Activated CD8-positive, alpha-beta memory T cell treated with anti-CD3 and anti-CD28 coated beads for 36 hours (primary cell): ENCODE data around the gene LAIR1. TPM values are rescaled to one million over a fixed set of nuclear protein-coding genes. Genes with fewer than 3 reads are reported as not detected.

Experiments
- CTCF ChIA-PET: fragments of 350-600 bp; sonication (Branson Sonifier 250); formaldehyde crosslinking; loops from one replicate; lab custom pipeline; 2021; ENCODE audit warnings: antibody characterized with exemption; lab: Charles Lee
- POLR2A ChIA-PET: fragments of 350-600 bp; sonication (Branson Sonifier 250); formaldehyde crosslinking; loops from one replicate; lab custom pipeline; 2021; ENCODE audit warnings: antibody characterized with exemption; lab: Charles Lee
- total RNA-seq, 2 experiments: library from RNA; stranded (reverse); gene quantifications; one replicate each; pipeline ENCODE4 v1.2.3, GENCODE V29; 2021

LAIR1 gene, protein sequence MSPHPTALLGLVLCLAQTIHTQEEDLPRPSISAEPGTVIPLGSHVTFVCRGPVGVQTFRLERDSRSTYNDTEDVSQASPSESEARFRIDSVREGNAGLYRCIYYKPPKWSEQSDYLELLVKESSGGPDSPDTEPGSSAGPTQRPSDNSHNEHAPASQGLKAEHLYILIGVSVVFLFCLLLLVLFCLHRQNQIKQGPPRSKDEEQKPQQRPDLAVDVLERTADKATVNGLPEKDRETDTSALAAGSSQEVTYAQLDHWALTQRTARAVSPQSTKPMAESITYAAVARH
- total RNA-seq: 1 to 10 TPM; 7.4 to 9.3 TPM

DNA sequence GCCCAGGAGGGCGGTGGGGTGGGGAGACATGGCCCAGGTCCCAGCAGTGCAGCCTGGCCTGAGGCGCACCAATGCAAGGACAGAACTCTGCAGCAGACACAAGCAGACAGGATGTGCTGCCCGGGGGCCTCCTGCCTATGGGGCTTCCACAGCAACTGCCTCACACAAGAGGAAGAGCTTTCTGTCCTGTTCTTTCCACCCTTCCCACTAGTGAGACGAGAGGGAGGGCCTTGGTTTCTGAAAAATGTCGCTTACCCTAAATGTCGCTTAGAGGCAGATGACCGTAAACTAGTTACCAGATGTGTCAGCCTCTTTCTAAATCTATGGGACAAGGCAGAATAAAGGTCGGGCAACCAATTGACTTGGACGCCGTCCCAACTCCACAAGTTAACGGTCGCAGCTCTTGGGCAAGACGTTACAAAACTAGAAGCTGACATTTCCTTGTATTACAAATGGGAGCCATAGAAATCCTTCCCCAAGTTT, at the start of gene LAIR1:
LAIR1 (minus strand) TSS at position 157 of the 483 bp plus-strand sequence; CDS start at position 30, 127 bp downstream.
- CTCF ChIA-PET: interaction anchor here (0.6 to 1.3 kb wide), 4 partner anchors 10 to 967 kb away, joined by 3 to 4 read pairs (median 3); no protein-coding TSS in a partner anchor
- POLR2A ChIA-PET: interaction anchor here (1.4 kb wide), 1 partner anchor 24 kb away, joined by 5 read pairs; no protein-coding TSS in a partner anchor

GRCh38 chr19:54414156-54414555, 49.4 kb upstream of the LAIR1 start:
- CTCF ChIA-PET: no interaction called here
- POLR2A ChIA-PET: no interaction called here

DNA sequence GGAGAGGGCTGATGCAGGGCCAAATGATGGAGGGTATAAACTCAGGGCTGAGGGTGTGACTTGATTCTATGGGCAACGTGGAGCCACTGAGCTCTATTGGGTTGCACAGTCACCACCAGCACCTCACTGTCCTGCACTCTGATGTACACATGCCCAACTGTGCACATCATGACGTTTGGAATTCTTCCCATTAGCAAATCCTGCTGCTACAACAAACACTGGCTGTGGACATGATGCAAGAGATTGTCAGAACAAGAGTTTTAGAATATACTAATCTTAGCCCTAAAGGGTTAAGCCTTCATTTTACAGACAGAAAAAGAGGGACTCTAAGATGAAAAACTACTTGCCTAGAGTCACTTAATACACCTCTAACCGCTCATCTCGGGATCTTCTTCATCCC, 48.1 kb upstream of the LAIR1 start:
- POLR2A ChIA-PET: no interaction called here
- CTCF ChIA-PET: no interaction called here

DNA sequence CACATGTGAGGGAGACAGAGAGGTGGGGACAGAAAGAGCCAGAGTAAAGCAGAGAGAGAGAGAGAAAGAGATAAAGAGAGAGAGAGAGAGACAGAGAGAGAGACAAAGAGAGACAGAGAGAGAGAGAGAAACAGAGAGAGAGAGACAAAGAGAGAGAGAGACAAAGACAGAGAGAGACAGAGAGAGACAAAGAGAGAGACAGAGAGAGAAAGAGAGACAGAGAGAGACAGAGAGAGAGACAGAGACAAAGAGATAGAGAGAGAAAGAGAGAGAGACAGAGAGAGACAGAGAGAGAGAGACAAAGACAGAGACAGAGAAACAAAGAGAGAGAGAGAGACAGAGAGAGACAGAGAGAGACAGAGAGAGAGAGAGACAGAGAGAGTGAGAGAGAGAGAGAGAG, 46.3 kb upstream of the LAIR1 start:
- POLR2A ChIA-PET: no interaction called here
- CTCF ChIA-PET: no interaction called here

DNA sequence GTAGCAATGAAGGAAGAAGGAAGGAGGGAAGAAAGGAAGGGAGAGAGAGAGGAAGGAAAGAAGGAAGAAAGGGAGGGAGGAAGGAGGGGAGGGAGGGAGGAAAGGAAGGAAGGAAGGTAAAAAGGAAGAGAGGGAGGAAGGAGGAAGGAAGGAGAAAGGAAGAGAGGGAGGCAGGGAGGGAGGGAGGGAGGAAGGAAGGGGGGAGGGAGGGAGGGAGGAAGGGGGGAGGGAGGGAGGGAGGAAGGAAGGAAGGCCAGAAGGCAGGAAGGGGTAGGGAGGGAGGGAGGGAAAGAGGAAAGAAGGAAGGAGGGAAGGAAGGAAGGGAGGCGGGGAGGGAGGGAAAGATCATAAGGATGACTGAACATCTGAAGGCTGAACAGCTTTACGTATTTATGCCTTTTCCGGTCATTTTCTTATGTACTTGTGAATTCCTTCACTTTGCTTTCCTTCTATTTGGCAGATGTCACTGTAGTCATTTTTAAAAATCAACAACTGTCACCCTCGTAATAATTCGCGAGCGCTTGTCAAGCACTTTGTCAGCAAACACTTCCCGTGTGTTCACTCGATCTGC, 43.8 kb upstream of the LAIR1 start:
- ChIA-PET POLR2A (no interaction called here), CTCF (interaction anchor here (0.7 kb wide), 1 partner anchor 18 kb away, joined by 3 read pairs; no protein-coding TSS in a partner anchor)

- CTCF ChIA-PET: no interaction called here
- POLR2A ChIA-PET: no interaction called here
These were observed 43.0 kb upstream of the LAIR1 start for GRCh38 chr19:54407780-54408179.

DNA sequence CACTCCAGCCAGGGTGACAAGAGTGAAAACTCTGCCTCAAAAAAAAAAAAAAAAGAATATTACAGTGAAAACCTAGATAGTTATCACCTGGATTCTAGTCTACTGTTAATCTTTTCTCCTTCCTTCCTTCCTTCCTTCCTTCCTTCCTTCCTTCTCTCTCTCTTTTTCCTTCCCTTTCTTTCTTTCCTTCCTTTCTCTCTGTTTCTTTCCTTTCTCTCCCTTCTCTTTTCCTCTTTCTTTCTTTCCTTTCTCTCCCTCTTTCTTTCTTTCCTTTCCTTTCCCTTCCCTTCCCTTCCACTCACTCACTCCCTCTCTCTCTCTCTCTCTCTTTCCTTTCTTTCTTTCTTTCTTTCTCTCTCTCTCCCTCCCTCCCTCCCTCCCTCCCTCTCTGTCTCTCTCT, 40.9 kb upstream of the LAIR1 start:
- ChIA-PET POLR2A (no interaction called here), CTCF (no interaction called here)

DNA sequence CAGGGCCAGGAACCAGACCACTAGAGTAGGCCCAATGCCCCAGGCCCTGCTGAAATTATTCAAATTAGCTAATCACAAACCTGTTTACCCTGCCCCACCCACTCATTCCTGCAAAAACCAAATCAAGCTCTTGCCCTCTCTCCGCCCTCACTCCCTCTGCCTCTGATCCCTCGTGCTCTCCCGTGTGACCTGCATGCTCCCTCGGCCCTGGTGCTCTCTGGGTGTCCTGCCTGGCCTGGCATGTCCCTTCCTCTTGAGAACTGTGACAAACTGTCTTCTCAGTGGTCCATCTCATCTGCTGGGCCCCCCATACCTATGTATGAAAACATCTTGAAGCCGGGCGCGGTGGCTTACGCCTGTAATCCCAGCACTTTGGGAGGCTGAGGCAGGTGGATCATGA, 38.3 kb upstream of the LAIR1 start:
- ChIA-PET CTCF (interaction anchor here (1.7 kb wide), 1 partner anchor 12 kb away, joined by 4 read pairs; no protein-coding TSS in a partner anchor), POLR2A (no interaction called here)

- ChIA-PET POLR2A (no interaction called here), CTCF (no interaction called here)
These were observed 36.2 kb upstream of the LAIR1 start for GRCh38 chr19:54400913-54401312.

GRCh38 chr19:54399189-54399588, 34.5 kb upstream of the LAIR1 start:
- ChIA-PET CTCF (interaction anchor here (0.6 to 1.0 kb wide), 2 partner anchors 34 to 49 kb away, joined by 3 to 5 read pairs; no protein-coding TSS in a partner anchor), POLR2A (no interaction called here)

DNA sequence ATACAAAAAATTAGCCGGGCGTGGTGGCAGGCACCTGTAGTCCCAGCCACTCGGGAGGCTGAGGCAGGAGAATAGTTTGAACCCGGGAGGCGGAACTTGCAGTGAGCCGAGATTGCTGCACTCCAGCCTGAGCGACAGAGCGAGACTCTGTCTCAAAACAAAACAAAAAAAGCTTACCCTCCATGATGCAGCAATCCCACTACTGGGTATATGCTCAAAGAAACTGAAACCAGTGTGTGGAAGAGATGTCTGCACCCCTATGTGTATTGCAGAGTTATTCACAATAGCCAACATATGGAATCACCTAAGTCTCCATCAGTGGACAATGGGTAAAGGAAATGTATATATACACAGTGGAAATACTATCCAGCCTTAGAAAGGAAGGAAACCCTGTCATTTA, 31.0 kb upstream of the LAIR1 start:
- ChIA-PET POLR2A (no interaction called here), CTCF (interaction anchor here (0.7 kb wide), 2 partner anchors 14 to 42 kb away, joined by 3 to 4 read pairs; no protein-coding TSS in a partner anchor)

- ChIA-PET CTCF (interaction anchor here (1.4 kb wide), 1 partner anchor 128 kb away, joined by 3 read pairs; no protein-coding TSS in a partner anchor), POLR2A (no interaction called here)
These were observed 28.6 kb upstream of the LAIR1 start for GRCh38 chr19:54393381-54393780.

- ChIA-PET POLR2A (no interaction called here), CTCF (interaction anchor here (0.6 to 4.8 kb wide), 11 partner anchors 10 to 95 kb away, joined by 3 to 60 read pairs (median 5); no protein-coding TSS in a partner anchor)
These were observed 27.4 kb upstream of the LAIR1 start for GRCh38 chr19:54392105-54392504.

- ChIA-PET CTCF (interaction anchor here (0.6 to 4.8 kb wide), 22 partner anchors 9 to 125 kb away, joined by 3 to 60 read pairs (median 4); partner anchors contain the start of genes LAIR1 and TTYH1), POLR2A (no interaction called here)
These were observed 26.9 kb upstream of the LAIR1 start for GRCh38 chr19:54391589-54392061.

GRCh38 chr19:54390942-54391577, 26.3 kb upstream of the LAIR1 start:
- POLR2A ChIA-PET: no interaction called here
- CTCF ChIA-PET: interaction anchor here (0.6 to 4.8 kb wide), 23 partner anchors 9 to 124 kb away, joined by 3 to 60 read pairs (median 4); partner anchors contain the start of genes LAIR1 and TTYH1

DNA sequence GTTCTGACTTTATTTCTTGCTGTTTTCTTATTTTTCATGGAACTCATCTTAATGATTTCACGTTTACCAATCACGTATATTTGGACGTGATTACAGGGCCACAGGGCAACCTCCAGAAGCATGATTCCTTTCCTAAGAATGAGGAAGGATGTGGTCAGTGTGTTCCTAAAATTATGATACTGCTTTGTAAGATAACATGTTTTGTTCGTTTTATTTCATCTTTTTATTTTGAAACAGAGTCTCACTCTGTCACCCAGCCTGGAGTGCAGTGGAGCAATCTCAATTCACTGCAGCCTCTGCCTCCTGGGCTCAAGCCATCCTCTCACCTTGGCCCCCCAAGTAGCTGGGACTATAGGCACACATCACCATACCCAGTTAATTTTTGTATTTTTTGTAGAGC, 24.8 kb upstream of the LAIR1 start:
- POLR2A ChIA-PET: no interaction called here
- CTCF ChIA-PET: interaction anchor here (1.1 to 4.8 kb wide), 2 partner anchors 33 to 64 kb away, joined by 3 to 60 read pairs; no protein-coding TSS in a partner anchor

GRCh38 chr19:54388802-54389139, 24.0 kb upstream of the LAIR1 start:
- ChIA-PET CTCF (interaction anchor here (0.7 to 4.8 kb wide), 6 partner anchors 10 to 64 kb away, joined by 3 to 60 read pairs (median 3); partner anchors contain the start of gene LAIR1), POLR2A (interaction anchor here (0.8 to 1.5 kb wide), 2 partner anchors 24 to 55 kb away, joined by 3 to 5 read pairs; partner anchors contain the start of gene LAIR1)

- CTCF ChIA-PET: interaction anchor here (0.7 to 4.8 kb wide), 6 partner anchors 9 to 63 kb away, joined by 3 to 60 read pairs (median 3); partner anchors contain the start of gene LAIR1
- POLR2A ChIA-PET: interaction anchor here (0.8 to 1.5 kb wide), 2 partner anchors 23 to 54 kb away, joined by 3 to 5 read pairs; partner anchors contain the start of gene LAIR1
These were observed 23.5 kb upstream of the LAIR1 start for GRCh38 chr19:54387991-54388801.
